DND-41 (cell line): Measurements from ENCODE around the gene KLF16.

Experiments used
- ATAC-seq: fragments of 200-7000 bp; cut with Tn5 transposase; 3 replicates; pipeline ENCODE4 v1.9.1; 2021; ENCODE audit warnings: low read depth; ENCODE audit not compliant: insufficient read depth
- DNase-seq: peaks from one replicate; pipeline ENCODE4 v3.0.0-alpha.2; 2020
- H2AFZ ChIP-seq: 2 replicates; pipeline ENCODE4 v1.6.0; 2012; ENCODE audit warnings: low read depth, low read length
- H3K27ac ChIP-seq: 2 replicates; pipeline ENCODE4 v1.5.1; 2012; ENCODE audit warnings: low read length, inconsistent platforms
- H3K27me3 ChIP-seq: fragments of 200-600 bp; sonication (generic); 2 replicates; pipeline ENCODE4 v1.6.0; 2012; ENCODE audit warnings: low read length, mild to moderate bottlenecking, inconsistent platforms; ENCODE audit not compliant: insufficient read depth, poor library complexity
- H3K36me3 ChIP-seq: 2 replicates; pipeline ENCODE4 v1.5.1; 2012; ENCODE audit warnings: low read length, inconsistent platforms; ENCODE audit not compliant: insufficient read depth
- H3K4me1 ChIP-seq: 2 replicates; pipeline ENCODE4 v1.5.1; 2012; ENCODE audit warnings: mild to moderate bottlenecking, low read length; ENCODE audit not compliant: insufficient read depth
- H3K4me2 ChIP-seq: 2 replicates; pipeline ENCODE4 v1.6.0; 2012; ENCODE audit warnings: mild to moderate bottlenecking, moderate library complexity, low read length, inconsistent platforms; ENCODE audit not compliant: insufficient read depth
- H3K4me3 ChIP-seq, 2 experiments: fragments of 200-600 bp in 1 of 2; shearing (Covaris generic) in 1 of 2; 2 replicates each; pipeline ENCODE4 v1.5.1; 2012 to 2016; ENCODE audit warnings: inconsistent platforms in 2 of 2, low read length in 2 of 2, mild to moderate bottlenecking in 2 of 2, low read depth in 1 of 2, moderate library complexity in 1 of 2
- H3K79me2 ChIP-seq: 2 replicates; pipeline ENCODE4 v1.6.0; 2012; ENCODE audit warnings: low read length, inconsistent platforms; ENCODE audit not compliant: insufficient read depth
- H3K9ac ChIP-seq: 2 replicates; pipeline ENCODE4 v1.6.0; 2012; ENCODE audit warnings: low read depth, mild to moderate bottlenecking, inconsistent platforms, low read length, moderate library complexity
- H3K9me3 ChIP-seq: 2 replicates; pipeline ENCODE4 v1.5.1; 2012; ENCODE audit warnings: low read length, moderate library complexity, mild to moderate bottlenecking, inconsistent platforms; ENCODE audit not compliant: insufficient read depth, severe bottlenecking
- H4K20me1 ChIP-seq: 2 replicates; pipeline ENCODE4 v1.6.0; 2012; ENCODE audit warnings: low read length; ENCODE audit not compliant: insufficient read depth
- EZH2 ChIP-seq: IDR thresholded peaks from 3 replicates; pipeline ENCODE4 v1.6.1; 2012; ENCODE audit warnings: borderline replicate concordance, low read depth, mild to moderate bottlenecking, moderate library complexity, low read length, inconsistent platforms; ENCODE audit not compliant: severe bottlenecking
- TF ChIP-seq, protein P1 (sequence below): IDR thresholded peaks from 2 replicates; pipeline ENCODE4 v1.5.1; 2012; ENCODE audit warnings: borderline replicate concordance, low read length, moderate library complexity, mild to moderate bottlenecking; ENCODE audit not compliant: poor library complexity, severe bottlenecking; ENCODE audit errors: extremely low read depth

Gene KLF16

DNA sequence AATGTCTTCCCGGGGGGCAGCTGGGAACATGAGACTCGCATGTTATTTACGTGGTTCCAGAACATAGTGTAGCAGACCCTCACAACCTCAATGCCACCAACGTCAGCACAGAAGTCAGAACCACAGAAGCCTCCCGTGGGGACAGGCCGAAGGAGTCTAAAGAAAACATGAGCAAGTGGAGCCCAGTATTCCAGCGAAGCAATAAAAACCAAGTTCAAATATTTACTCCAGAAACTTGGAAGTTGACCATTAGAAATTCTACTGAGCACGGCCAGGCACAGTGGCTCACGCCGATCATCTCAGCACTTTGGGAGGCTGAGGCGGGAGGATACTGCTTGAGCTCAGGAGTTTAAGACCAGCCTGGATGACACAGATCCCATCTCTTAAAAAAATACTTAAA is 33.4 kb downstream of the KLF16 start:
- Histone ChIP-seq H3K79me2 (peaks cover 61% of the 10 kb centered on the region), H3K36me3 (peaks cover 73% of the 10 kb centered on the region), H2AFZ (no peak overlapping the region), H3K9me3 (no peaks in the 10 kb centered on the region), H3K4me1 (no peaks in the 10 kb centered on the region), H3K9ac (no peak overlapping the region), H3K4me3 (no peak overlapping the region), H3K27me3 (no peaks in the 10 kb centered on the region), H3K4me2 (no peak overlapping the region), H3K27ac (no peak overlapping the region), H4K20me1 (peaks cover 72% of the 10 kb centered on the region)
- TF ChIP-seq EZH2 = no peak
- TF ChIP-seq, protein P1, sequence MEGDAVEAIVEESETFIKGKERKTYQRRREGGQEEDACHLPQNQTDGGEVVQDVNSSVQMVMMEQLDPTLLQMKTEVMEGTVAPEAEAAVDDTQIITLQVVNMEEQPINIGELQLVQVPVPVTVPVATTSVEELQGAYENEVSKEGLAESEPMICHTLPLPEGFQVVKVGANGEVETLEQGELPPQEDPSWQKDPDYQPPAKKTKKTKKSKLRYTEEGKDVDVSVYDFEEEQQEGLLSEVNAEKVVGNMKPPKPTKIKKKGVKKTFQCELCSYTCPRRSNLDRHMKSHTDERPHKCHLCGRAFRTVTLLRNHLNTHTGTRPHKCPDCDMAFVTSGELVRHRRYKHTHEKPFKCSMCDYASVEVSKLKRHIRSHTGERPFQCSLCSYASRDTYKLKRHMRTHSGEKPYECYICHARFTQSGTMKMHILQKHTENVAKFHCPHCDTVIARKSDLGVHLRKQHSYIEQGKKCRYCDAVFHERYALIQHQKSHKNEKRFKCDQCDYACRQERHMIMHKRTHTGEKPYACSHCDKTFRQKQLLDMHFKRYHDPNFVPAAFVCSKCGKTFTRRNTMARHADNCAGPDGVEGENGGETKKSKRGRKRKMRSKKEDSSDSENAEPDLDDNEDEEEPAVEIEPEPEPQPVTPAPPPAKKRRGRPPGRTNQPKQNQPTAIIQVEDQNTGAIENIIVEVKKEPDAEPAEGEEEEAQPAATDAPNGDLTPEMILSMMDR = no peak
- no peak for ATAC-seq
- no peak for DNase-seq

- Histone ChIP-seq H4K20me1 (peaks cover 66% of the 10 kb centered on the region), H3K4me2 (no peak overlapping the region), H3K79me2 (peaks cover 47% of the 10 kb centered on the region), H3K4me1 (no peaks in the 10 kb centered on the region), H3K9ac (no peak overlapping the region), H3K36me3 (peaks cover 75% of the 10 kb centered on the region), H3K27ac (no peak overlapping the region), H3K4me3 (no peak overlapping the region), H2AFZ (no peak overlapping the region), H3K9me3 (no peaks in the 10 kb centered on the region), H3K27me3 (no peaks in the 10 kb centered on the region)
- DNase-seq (no peak), ATAC-seq (no peak)
- no peak for TF ChIP-seq EZH2
- TF ChIP-seq, protein P1 = no peak
These were observed 34.8 kb downstream of the KLF16 start for GRCh38 chr19:1828279-1829238.

DNA sequence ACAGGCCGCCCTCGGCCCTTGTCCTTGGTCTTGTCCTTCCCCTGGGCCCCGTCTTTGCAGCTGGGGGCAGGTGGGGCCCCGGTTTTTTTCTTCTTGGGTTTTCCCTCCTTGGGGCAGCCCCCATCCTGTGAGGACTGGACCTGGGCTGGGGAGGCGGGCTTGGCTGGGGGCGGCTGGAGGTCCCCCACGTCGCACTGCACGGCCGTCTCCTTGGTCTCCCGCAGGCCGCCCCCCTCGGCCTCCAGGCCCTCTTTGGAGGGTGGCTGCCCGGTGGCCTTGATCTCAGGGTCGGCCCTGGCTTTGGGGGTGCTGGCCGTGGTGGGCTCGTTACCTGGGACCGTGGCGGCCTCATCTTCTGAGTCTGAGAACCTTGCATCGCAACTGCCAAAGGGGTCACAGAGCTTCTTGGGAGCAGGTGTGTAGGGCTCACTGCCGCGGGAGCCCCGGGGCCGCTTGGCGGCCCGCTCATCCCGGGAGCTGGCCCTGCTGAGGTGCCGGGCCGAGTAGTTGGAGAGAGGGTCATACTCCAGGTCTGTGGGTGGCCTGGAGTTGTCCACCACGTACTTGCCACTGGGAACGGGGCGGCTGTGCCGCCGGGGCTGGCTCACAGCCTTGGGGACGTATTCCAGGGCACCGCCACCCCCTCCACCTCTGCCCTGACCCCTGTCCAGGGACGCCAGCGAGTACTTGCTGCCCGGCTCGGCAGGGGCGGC is 35.7 kb downstream of the KLF16 start:
- no peak overlapping the region for H3K4me2 ChIP-seq
- H3K9ac ChIP-seq = no peak overlapping the region
- peaks cover 39% of the 10 kb centered on the region for H3K79me2 ChIP-seq
- H3K27me3 ChIP-seq = no peaks in the 10 kb centered on the region
- no peak overlapping the region for H2AFZ ChIP-seq
- DNase-seq (no peak), ATAC-seq (no peak)
- no peak overlapping the region for H3K4me3 ChIP-seq
- no peaks in the 10 kb centered on the region for H3K9me3 ChIP-seq
- peaks cover 76% of the 10 kb centered on the region for H3K36me3 ChIP-seq
- no peaks in the 10 kb centered on the region for H3K4me1 ChIP-seq
- H3K27ac ChIP-seq = no peak overlapping the region
- peaks cover 65% of the 10 kb centered on the region for H4K20me1 ChIP-seq
- TF ChIP-seq EZH2 = no peak
- TF ChIP-seq, protein P1 = no peak
